ENCODE results near the gene LGR5.

The LGR5 gene

DNA sequence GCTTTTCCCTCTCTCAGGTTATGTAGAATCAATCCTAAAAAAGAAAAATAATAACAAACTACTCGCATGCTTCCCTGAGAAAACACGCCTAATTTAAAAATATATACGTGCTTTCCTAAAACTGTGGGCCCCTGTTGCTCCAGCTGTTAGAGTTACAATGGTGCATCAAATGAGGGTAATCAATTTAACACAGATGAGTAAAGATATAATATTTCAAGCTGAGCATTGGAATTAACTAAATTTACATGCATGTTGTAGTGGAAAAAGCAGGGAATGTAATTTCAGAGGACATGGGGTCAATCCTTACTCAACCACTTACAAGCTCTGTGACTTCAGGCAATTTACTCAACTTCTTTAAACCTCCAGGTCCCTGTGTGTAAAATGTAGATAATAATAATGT, 22.4 kb upstream of the LGR5 start:
- Histone ChIP-seq H3K27ac (ENCODE audit: low read depth, low read length) (no peak overlapping the region), H3K4me3 (ENCODE audit: low read length) (no peak overlapping the region), H3K27me3 (ENCODE audit: control insufficient read depth, insufficient read depth, low read length) (no peaks in the 10 kb centered on the region), H3K9ac (ENCODE audit: low read length) (no peak overlapping the region), H3K36me3 (ENCODE audit: control insufficient read depth, insufficient read depth, low read length) (no peaks in the 10 kb centered on the region), H3K4me1 (ENCODE audit: control insufficient read depth, insufficient read depth, low read length) (no peaks in the 10 kb centered on the region)

- H3K4me3 ChIP-seq (ENCODE audit: low read length) = no peak overlapping the region
Observed at GRCh38 chr12:71420775-71421406, 18.7 kb upstream of the LGR5 start.

DNA sequence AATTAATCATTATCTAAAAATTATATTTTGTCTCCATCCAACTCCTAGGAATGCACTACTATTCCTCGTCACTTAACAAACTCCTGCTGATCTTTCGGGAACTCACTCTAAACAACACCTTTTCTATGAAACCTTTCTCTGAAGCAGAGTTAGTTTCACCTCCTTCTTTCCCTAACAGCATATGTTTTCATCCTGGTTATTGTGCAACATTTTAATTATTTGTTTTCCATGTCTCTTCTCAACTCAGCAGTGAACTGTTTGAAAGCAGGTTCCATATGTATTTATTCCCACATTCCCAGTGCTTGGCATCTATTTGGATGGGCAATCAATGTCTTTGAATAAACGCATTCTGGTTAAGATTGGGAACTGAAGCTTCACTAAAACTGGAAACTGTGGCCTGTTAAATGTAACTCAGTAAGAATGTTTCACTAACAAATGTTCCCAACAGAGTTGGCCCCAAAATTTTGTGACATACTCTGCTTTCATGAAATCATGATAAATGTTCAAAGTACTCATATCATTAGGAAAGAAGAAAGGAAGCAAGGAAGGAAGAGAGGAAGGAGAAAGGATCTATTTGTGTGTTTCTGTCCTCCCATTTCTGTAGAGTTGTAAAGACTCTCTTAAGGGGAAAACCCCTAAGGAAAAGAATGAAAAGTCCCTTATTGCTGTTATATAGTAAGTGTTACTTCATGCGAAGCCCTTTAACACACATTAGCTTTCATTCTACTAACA, 13.9 kb upstream of the LGR5 start:
- Histone ChIP-seq H3K27me3 (ENCODE audit: control insufficient read depth, insufficient read depth, low read length) (no peaks in the 10 kb centered on the region), H3K4me1 (ENCODE audit: control insufficient read depth, insufficient read depth, low read length) (no peaks in the 10 kb centered on the region), H3K27ac (ENCODE audit: low read depth, low read length) (no peak overlapping the region)

More at GRCh38 chr12:71420775-71421406, 18.7 kb upstream of the LGR5 start:
- no peak overlapping the region for H3K9ac ChIP-seq (ENCODE audit: low read length)
- no peak overlapping the region for H3K27ac ChIP-seq (ENCODE audit: low read depth, low read length)
- no peaks in the 10 kb centered on the region for H3K4me1 ChIP-seq (ENCODE audit: control insufficient read depth, insufficient read depth, low read length)
- H3K36me3 ChIP-seq (ENCODE audit: control insufficient read depth, insufficient read depth, low read length) = no peaks in the 10 kb centered on the region
- no peaks in the 10 kb centered on the region for H3K27me3 ChIP-seq (ENCODE audit: control insufficient read depth, insufficient read depth, low read length)

DNA sequence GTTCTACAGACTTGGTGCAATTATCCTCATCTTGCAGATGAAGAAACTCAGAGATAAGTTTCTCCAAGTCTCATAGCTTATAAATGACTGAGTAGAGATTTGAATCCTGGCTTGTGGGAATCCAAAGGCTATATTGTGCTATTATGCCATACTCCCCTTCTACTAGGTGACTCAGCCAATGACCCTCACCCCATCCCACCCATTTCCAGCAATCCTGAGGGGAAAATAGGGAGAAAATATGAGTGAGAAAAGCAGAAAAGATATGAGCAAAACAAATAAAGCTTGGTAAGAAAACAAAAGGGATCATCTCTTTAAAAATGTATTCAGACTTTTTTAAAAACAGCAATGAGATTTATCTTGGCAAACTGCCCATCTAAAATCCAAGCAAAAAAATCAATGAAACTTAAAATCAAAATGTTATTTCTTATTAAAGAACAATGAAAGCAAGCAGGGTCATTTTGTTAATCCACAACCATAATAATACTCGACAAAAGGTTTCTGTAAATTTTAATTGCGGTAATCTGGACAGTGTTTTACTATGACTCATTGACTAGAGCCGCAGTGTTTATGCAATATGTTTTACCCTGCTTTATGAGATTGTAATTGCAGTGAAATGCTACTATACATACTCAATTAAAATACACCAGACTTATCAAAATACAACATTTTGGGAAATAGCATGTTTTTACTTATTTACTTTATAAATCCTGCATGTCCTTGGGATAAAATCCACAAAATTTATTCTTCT, 13.1 kb upstream of the LGR5 start:
- H3K27ac ChIP-seq (ENCODE audit: low read depth, low read length) = no peak overlapping the region
- H3K27me3 ChIP-seq (ENCODE audit: control insufficient read depth, insufficient read depth, low read length) = no peaks in the 10 kb centered on the region
- H3K4me1 ChIP-seq (ENCODE audit: control insufficient read depth, insufficient read depth, low read length) = no peaks in the 10 kb centered on the region
- no peak overlapping the region for H3K9ac ChIP-seq (ENCODE audit: low read length)
- no peak overlapping the region for H3K4me3 ChIP-seq (ENCODE audit: low read length)
- H3K36me3 ChIP-seq (ENCODE audit: control insufficient read depth, insufficient read depth, low read length) = no peaks in the 10 kb centered on the region

More for the DNA sequence above, 13.9 kb upstream of the LGR5 start:
- no peak overlapping the region for H3K4me3 ChIP-seq (ENCODE audit: low read length)
- no peaks in the 10 kb centered on the region for H3K36me3 ChIP-seq (ENCODE audit: control insufficient read depth, insufficient read depth, low read length)
- H3K9ac ChIP-seq (ENCODE audit: low read length) = no peak overlapping the region

DNA sequence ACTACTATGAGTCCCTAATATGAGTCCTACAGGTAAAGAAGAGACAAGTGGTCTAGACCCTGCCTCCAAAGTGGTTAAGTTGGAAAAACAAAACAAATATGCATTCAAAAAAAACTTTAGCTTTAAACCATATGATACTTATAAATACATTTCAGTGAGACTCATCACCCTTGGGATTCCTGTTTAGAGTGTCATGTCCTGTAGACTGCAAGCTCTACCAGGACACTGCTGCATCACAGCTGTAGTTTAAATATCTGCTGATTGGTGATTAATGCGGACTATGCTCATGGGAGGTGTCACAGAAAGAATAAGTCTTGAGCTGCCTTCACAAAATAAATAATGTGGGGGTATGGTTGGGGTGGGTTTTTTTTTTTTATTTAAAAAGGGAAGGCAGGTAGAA, 8.8 kb upstream of the LGR5 start:
- Histone ChIP-seq H3K27me3 (ENCODE audit: control insufficient read depth, insufficient read depth, low read length) (no peaks in the 10 kb centered on the region), H3K4me1 (ENCODE audit: control insufficient read depth, insufficient read depth, low read length) (no peaks in the 10 kb centered on the region), H3K36me3 (ENCODE audit: control insufficient read depth, insufficient read depth, low read length) (no peaks in the 10 kb centered on the region), H3K9ac (ENCODE audit: low read length) (no peak overlapping the region), H3K27ac (ENCODE audit: low read depth, low read length) (no peak overlapping the region), H3K4me3 (ENCODE audit: low read length) (no peak overlapping the region)

DNA sequence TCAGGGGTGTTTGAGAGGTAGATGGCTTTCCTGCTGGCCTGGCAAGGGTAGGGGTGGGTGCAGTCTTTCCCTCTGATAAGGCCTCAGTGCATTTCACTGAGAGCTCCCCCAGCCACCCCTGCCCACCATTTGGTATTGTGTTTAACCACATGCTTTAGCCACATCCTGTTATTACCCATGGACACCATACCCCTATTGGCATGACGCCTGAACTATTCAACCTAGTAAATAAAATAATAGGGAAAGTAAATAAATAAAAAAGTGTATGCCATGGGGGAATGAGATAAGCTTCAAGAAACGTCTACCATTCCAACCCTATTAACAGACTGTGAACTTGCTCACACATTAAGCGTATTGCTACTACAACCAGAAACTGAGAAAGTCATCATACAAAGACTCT, 7.6 kb upstream of the LGR5 start:
- no peaks in the 10 kb centered on the region for H3K27me3 ChIP-seq (ENCODE audit: control insufficient read depth, insufficient read depth, low read length)
- no peak overlapping the region for H3K9ac ChIP-seq (ENCODE audit: low read length)
- no peak overlapping the region for H3K4me3 ChIP-seq (ENCODE audit: low read length)
- no peaks in the 10 kb centered on the region for H3K4me1 ChIP-seq (ENCODE audit: control insufficient read depth, insufficient read depth, low read length)
- H3K36me3 ChIP-seq (ENCODE audit: control insufficient read depth, insufficient read depth, low read length) = no peaks in the 10 kb centered on the region
- no peak overlapping the region for H3K27ac ChIP-seq (ENCODE audit: low read depth, low read length)

DNA sequence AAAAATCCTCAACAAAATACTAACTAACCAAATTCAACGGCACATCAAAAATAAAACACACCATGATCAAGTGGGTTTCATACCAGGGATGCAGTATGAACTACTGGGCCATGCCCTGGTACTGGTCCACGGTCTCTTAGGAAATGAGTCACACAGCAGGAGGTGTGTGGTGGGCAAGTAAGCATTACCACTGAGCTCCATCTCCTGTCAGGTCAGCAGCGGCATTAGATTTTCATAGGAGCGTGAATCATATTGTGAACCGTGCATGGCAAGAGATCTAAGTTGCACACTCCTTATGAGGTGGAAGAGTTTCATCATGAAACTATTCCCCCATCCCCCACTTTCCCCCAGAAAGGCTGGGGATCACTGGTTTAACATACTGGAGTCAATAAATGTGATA, 6.7 kb upstream of the LGR5 start:
- Histone ChIP-seq H3K9ac (ENCODE audit: low read length) (no peak overlapping the region), H3K27ac (ENCODE audit: low read depth, low read length) (no peak overlapping the region), H3K36me3 (ENCODE audit: control insufficient read depth, insufficient read depth, low read length) (no peaks in the 10 kb centered on the region), H3K4me1 (ENCODE audit: control insufficient read depth, insufficient read depth, low read length) (no peaks in the 10 kb centered on the region), H3K27me3 (ENCODE audit: control insufficient read depth, insufficient read depth, low read length) (no peaks in the 10 kb centered on the region), H3K4me3 (ENCODE audit: low read length) (no peak overlapping the region)

DNA sequence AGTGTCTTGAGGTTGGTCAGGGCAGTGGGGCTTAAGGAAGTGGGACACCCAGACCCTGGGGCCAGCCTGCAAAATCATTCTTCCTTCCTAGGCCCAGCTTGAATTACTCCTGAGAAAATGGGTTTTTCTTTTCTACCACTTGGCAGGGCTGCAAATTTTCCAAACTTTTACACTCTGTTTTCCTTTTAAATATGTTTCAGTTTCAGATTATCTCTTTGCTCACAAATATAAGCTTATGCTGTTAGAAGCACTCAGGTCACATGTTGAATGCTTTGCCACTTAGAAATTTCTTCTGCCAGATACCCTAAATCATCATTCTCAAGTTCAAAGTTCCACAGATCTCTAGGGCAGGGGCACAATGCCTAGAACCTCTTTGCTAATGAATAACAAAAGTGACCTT, 2.9 kb upstream of the LGR5 start:
- Histone ChIP-seq H3K4me1 (ENCODE audit: control insufficient read depth, insufficient read depth, low read length) (peaks cover 2% of the 10 kb centered on the region), H3K36me3 (ENCODE audit: control insufficient read depth, insufficient read depth, low read length) (no peaks in the 10 kb centered on the region), H3K27ac (ENCODE audit: low read depth, low read length) (no peak overlapping the region), H3K4me3 (ENCODE audit: low read length) (no peak overlapping the region), H3K9ac (ENCODE audit: low read length) (no peak overlapping the region), H3K27me3 (ENCODE audit: control insufficient read depth, insufficient read depth, low read length) (peaks cover 6% of the 10 kb centered on the region)

GRCh38 chr12:71438670-71439361, 782 bp upstream of the LGR5 start:
- no peaks in the 10 kb centered on the region for H3K36me3 ChIP-seq (ENCODE audit: control insufficient read depth, insufficient read depth, low read length)
- peaks cover 6% of the 10 kb centered on the region for H3K27me3 ChIP-seq (ENCODE audit: control insufficient read depth, insufficient read depth, low read length)
- no peak overlapping the region for H3K9ac ChIP-seq (ENCODE audit: low read length)
- peak overlapping the region; percentile 60 for H3K4me3 ChIP-seq (ENCODE audit: low read length)
- peaks cover 2% of the 10 kb centered on the region for H3K4me1 ChIP-seq (ENCODE audit: control insufficient read depth, insufficient read depth, low read length)
- no peak overlapping the region for H3K27ac ChIP-seq (ENCODE audit: low read depth, low read length)

- no peak overlapping the region for H3K27ac ChIP-seq (ENCODE audit: low read depth, low read length)
- H3K4me3 ChIP-seq (ENCODE audit: low read length) = peak overlapping the region; percentile 60
- H3K9ac ChIP-seq (ENCODE audit: low read length) = no peak overlapping the region
- peaks cover 6% of the 10 kb centered on the region for H3K27me3 ChIP-seq (ENCODE audit: control insufficient read depth, insufficient read depth, low read length)
- no peaks in the 10 kb centered on the region for H3K36me3 ChIP-seq (ENCODE audit: control insufficient read depth, insufficient read depth, low read length)
- peaks cover 2% of the 10 kb centered on the region for H3K4me1 ChIP-seq (ENCODE audit: control insufficient read depth, insufficient read depth, low read length)
Observed at GRCh38 chr12:71439362-71439612, 311 bp upstream of the LGR5 start.

DNA sequence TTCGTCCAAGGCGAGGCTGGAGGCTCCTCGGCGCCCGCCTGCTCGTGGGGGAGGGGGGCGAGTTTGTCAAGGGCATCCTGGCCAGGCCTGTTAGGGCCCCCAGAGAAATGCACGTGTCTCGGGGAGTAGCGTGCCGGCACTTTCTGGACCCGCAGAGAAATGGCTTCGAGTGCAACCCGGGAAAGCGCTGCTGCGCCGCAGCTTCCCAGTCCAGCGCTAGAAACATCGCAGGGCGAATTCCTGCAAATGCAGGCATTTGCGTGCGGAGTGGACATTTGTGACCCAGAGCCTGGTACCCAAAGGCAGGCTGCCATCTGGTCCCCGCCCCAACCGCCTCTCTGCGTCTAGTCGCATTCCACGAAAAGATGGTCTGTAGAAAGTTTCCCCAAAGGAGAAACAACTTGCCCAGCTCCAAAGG, 756 bp downstream of the LGR5 start:
- H3K9ac ChIP-seq (ENCODE audit: low read length) = no peak overlapping the region
- H3K4me1 ChIP-seq (ENCODE audit: control insufficient read depth, insufficient read depth, low read length) = peaks cover 2% of the 10 kb centered on the region
- no peaks in the 10 kb centered on the region for H3K36me3 ChIP-seq (ENCODE audit: control insufficient read depth, insufficient read depth, low read length)
- H3K27me3 ChIP-seq (ENCODE audit: control insufficient read depth, insufficient read depth, low read length) = peaks cover 6% of the 10 kb centered on the region
- H3K4me3 ChIP-seq (ENCODE audit: low read length) = peak overlapping the region; percentile 60
- no peak overlapping the region for H3K27ac ChIP-seq (ENCODE audit: low read depth, low read length)
